ENCODE data around the gene BACH1.

DNA sequence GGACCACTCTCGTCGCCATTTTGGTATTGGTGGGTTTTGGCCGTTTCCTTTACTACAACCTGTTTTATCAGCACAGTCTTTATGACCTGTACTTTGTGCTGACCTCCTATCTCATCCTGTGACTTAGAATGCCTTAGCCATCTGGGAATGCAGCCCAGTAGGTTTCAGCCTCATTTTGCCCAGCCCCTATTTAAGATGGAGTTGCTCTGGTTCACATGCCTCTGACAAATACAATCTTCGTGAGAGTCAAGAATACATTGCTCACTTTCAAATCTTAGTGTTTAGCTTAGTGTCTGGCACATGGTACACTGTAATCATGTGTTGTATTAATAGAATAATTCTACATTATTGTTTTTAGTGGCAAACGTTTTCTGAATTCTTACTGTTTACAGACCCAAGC lies 88.9 kb downstream of the BACH1 start:
- no peak for TF ChIP-seq POLR2A (IDR thresholded peaks at IDR 0.05)
- TF ChIP-seq, protein P1, sequence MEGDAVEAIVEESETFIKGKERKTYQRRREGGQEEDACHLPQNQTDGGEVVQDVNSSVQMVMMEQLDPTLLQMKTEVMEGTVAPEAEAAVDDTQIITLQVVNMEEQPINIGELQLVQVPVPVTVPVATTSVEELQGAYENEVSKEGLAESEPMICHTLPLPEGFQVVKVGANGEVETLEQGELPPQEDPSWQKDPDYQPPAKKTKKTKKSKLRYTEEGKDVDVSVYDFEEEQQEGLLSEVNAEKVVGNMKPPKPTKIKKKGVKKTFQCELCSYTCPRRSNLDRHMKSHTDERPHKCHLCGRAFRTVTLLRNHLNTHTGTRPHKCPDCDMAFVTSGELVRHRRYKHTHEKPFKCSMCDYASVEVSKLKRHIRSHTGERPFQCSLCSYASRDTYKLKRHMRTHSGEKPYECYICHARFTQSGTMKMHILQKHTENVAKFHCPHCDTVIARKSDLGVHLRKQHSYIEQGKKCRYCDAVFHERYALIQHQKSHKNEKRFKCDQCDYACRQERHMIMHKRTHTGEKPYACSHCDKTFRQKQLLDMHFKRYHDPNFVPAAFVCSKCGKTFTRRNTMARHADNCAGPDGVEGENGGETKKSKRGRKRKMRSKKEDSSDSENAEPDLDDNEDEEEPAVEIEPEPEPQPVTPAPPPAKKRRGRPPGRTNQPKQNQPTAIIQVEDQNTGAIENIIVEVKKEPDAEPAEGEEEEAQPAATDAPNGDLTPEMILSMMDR (IDR thresholded peaks at IDR 0.05) = no peak

Measured in breast epithelium (tissue), 3 donors.